Glutamatergic neuron (in vitro differentiated cells): ENCODE measurements around the gene PANX2. TPM values are rescaled to one million over a fixed set of nuclear protein-coding genes. Genes with fewer than 3 reads are reported as not detected.

ENCODE experiments used
- DNase-seq: peaks from one replicate; pipeline ENCODE4 v3.0.0; 2022
- H3K27ac Mint-ChIP-seq: one replicate; pipeline ENCODE4 v1.8.0; 2020; ENCODE audit warnings: mild to moderate bottlenecking, mixed read lengths, inconsistent platforms; ENCODE audit not compliant: unreplicated experiment
- H3K27me3 Mint-ChIP-seq: one replicate; pipeline ENCODE4 v1.8.0; 2020; ENCODE audit warnings: mild to moderate bottlenecking, moderate library complexity, mixed read lengths, inconsistent platforms; ENCODE audit not compliant: unreplicated experiment
- H3K36me3 Mint-ChIP-seq: one replicate; pipeline ENCODE4 v1.8.0; 2020; ENCODE audit warnings: mild to moderate bottlenecking, mixed read lengths, inconsistent platforms; ENCODE audit not compliant: unreplicated experiment
- H3K4me1 Mint-ChIP-seq: one replicate; pipeline ENCODE4 v1.8.0; 2020; ENCODE audit warnings: mild to moderate bottlenecking, low read depth, mixed read lengths, inconsistent platforms; ENCODE audit not compliant: unreplicated experiment
- H3K4me3 Mint-ChIP-seq: one replicate; pipeline ENCODE4 v1.8.0; 2020; ENCODE audit warnings: mild to moderate bottlenecking, mixed read lengths, inconsistent platforms; ENCODE audit not compliant: unreplicated experiment
- H3K9me3 Mint-ChIP-seq: one replicate; pipeline ENCODE4 v1.8.0; 2020; ENCODE audit warnings: mild to moderate bottlenecking, moderate library complexity, mixed read lengths, inconsistent platforms; ENCODE audit not compliant: unreplicated experiment
- total RNA-seq: library from RNA; stranded (reverse); fragmentation: NEBNext Ultra II Directional; extraction: Animal tissue kit (Norgen Biotek cat#: 25700); gene quantifications from one replicate; pipeline ENCODE4 v1.2.1, GENCODE V29; 2021; ENCODE audit not compliant: unreplicated experiment
- TF ChIP-seq, protein P1 (sequence below): fragments of 200-600 bp; sonication (generic); IDR thresholded peaks from one replicate; pipeline ENCODE4 v1.5.0; 2021; ENCODE audit not compliant: partially characterized antibody, unreplicated experiment

The PANX2 gene
- total RNA-seq, 1 donor from 2014 or later, result 1.8 TPM

DNA sequence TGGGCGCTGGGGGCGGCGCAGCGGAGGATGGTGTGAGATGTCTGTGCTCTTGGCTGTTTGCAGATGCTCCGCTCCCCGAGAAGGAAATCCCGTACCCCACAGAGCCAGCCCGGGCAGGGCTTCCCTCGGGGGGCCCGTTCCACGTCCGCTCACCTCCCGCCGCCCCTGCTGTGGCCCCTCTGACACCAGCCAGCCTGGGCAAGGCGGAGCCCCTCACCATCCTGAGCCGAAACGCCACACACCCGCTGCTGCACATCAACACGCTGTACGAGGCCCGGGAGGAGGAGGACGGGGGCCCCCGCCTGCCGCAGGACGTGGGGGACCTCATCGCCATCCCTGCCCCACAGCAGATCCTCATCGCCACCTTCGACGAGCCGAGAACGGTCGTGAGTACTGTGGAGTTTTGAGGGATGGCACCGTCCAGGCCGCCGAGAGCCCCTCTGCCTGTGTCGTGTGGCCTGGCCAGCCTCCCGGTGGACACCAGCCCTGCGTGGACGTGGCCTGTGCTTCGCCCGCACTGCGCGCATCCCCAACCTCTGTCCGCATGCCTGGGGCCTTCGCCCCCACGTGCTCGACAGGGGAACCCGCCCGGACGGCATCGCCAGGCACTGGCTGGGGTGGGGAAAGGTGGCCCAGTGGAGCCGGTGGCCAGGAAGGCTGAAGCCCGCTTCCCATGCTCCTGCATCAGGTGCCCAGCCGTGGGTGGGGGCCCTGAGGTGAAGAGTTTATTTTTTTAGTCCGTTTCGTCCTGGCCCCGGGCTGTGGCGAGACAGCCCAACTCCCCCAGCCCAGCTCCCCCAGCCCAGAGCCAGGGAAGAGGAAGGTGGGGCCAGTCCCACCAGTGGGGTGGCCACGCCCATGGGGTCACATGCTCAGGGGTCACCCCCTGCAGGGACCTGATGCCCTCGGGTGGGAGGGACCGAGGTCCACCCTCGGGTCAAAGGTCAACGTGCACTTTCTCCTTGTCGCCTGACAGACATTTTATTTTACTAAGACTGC, 8.6 kb downstream of the PANX2 start:
- Mint-ChIP-seq H3K4me3 (peak overlapping the region; percentile 50), H3K4me1 (peaks cover 6% of the 10 kb centered on the region), H3K9me3 (peaks cover 2% of the 10 kb centered on the region), H3K36me3 (no peaks in the 10 kb centered on the region), H3K27ac (no peak overlapping the region), H3K27me3 (peaks cover 8% of the 10 kb centered on the region)
- TF ChIP-seq, protein P1, sequence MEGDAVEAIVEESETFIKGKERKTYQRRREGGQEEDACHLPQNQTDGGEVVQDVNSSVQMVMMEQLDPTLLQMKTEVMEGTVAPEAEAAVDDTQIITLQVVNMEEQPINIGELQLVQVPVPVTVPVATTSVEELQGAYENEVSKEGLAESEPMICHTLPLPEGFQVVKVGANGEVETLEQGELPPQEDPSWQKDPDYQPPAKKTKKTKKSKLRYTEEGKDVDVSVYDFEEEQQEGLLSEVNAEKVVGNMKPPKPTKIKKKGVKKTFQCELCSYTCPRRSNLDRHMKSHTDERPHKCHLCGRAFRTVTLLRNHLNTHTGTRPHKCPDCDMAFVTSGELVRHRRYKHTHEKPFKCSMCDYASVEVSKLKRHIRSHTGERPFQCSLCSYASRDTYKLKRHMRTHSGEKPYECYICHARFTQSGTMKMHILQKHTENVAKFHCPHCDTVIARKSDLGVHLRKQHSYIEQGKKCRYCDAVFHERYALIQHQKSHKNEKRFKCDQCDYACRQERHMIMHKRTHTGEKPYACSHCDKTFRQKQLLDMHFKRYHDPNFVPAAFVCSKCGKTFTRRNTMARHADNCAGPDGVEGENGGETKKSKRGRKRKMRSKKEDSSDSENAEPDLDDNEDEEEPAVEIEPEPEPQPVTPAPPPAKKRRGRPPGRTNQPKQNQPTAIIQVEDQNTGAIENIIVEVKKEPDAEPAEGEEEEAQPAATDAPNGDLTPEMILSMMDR, result no peak
- peak; percentile 33 for DNase-seq

DNA sequence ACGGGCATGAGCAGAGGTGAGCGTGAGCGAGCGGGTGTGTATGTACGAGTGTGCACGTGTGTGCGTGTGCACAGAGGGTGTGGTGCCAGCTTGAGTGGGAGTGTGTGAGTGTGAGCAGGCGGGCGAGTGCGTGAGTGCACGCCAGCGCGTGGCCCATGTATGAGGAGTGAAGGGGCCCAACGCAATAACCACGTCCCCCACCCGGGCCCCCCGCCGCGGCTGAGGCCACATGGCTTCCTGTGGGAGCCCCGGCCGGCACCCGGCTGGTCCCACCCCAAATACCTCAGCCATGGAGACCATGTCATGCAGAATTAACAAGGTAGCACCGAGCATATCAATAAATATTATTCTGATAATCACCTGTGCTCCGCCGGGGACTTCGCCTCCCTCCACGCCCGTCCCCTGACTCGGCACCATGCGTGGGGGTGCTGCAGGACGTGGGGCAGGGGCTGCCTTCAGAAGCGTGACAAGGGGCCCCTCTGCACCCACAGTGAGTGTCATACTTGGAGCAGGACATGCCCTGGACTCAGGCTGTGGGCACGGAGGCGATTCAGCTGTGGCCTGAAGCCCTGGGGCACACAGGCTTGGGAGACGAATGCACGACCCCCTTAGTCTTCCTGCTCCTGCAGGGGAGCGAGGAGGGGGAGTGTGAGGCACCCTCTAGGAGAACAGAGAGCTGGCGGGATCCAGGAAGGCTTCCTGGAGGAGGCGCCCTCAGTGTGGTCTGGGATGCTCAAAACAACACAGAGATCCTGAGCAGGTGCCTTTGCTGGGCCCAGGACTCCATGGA, 9.6 kb downstream of the PANX2 start:
- Mint-ChIP-seq H3K4me3 (peak overlapping the region; percentile 50), H3K36me3 (no peaks in the 10 kb centered on the region), H3K27me3 (peaks cover 8% of the 10 kb centered on the region), H3K27ac (no peak overlapping the region), H3K4me1 (peaks cover 6% of the 10 kb centered on the region), H3K9me3 (peaks cover 2% of the 10 kb centered on the region)
- TF ChIP-seq, protein P1, result no peak
- no peak for DNase-seq

DNA sequence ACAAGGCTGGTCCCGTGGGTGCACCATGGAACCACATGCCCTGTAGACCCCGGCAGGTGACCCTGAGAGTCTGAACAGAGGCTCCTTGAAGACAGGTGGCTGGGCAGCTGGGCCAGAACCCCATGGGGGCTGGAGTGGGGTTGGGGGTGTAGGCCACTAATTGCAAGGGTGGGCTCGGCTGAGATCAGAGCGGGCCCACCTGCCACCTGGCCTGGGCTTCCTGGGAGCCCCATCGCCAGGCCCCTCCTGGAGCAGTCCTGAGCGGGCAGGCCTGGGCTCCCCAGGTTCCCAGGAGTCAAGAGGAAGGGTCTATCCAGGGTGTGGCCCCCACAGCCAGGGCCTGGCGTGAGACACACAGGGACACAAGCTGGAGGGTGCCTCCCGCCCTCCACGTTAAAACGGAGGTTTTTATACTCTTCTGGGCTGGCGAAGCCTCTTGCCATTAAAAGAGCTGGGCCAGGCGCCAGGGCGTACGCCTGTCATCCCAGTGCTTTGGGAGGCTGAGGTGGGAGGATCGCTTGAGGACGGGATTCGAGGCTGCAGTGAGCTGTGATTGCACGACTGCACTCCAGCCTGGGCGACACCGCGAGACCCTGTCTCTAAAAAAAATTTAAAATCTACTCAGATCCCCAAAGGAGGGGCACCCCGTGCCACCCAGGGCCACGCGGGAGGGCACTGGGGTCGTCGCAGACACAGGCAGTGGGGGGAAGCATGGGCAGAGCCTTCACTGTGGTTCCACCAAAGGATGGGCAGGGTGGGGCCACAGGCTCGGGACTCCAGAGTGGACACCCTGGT, 10.4 kb downstream of the PANX2 start:
- no peak for DNase-seq
- Mint-ChIP-seq H3K4me3 (no peak overlapping the region), H3K27me3 (peaks cover 10% of the 10 kb centered on the region), H3K9me3 (peaks cover 2% of the 10 kb centered on the region), H3K27ac (no peak overlapping the region), H3K36me3 (no peaks in the 10 kb centered on the region), H3K4me1 (peaks cover 4% of the 10 kb centered on the region)
- TF ChIP-seq, protein P1, result no peak

DNA sequence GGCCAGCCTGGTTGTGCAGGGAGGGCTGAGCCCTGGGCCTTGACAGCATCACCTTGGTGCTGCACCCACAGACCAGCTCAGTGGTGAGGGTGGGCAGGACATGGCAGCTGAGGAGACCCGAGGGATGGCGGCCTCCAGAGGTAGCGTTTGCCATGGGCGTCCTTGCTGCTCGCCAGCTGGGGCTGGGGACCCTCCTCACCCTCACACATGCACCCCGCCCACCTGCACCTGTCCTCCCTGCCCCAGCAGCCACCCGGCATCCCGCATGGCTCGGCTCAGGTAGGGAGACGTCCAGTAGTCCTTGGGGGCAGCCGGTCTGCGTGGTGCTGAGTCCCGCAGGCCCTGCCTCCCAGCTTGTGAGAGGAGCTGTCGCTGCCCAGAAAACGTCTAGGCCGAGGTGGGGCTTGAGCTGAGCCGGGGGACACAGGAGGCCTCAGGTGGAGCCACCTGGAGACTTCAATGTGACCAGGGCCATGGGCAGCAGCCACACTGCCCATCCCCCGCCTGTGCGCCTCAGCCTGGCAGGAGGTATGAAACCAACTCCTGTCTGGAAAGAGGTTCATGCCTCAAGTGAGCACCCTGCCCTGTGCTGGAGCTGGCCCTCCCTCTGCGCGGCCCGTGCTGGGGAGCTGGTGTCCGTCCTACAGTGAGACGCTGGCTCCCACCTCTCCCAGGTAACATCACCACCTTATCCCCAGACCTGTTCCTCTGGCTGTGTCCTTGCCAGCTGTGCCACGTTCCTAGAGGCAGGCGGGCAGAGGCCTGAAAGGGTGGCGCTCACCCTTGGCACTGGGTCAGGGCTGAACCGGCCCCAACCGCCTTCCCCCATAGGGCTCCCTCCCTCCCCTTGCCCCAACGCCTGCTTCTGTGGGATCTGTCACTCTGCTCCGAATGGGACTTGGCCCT, 11.9 kb downstream of the PANX2 start:
- peaks cover 6% of the 10 kb centered on the region for H3K4me1 Mint-ChIP-seq
- H3K36me3 Mint-ChIP-seq, result no peaks in the 10 kb centered on the region
- peaks cover 10% of the 10 kb centered on the region for H3K27me3 Mint-ChIP-seq
- DNase-seq, result no peak
- peaks cover 6% of the 10 kb centered on the region for H3K9me3 Mint-ChIP-seq
- H3K4me3 Mint-ChIP-seq, result no peak overlapping the region
- TF ChIP-seq, protein P1, result no peak
- H3K27ac Mint-ChIP-seq, result no peak overlapping the region
